Non-pigmented ciliary epithelial cell (primary cell): ENCODE results near the gene LASP1.
"Not testable (repeated sequence)": the region's sequence is repeated elsewhere in the genome, so short reads cannot be mapped to it uniquely, and the experiment has no call there.

ENCODE experiments used
- DNase-seq: peaks from one replicate; pipeline ENCODE4 v3.0.0-alpha.2; 2010; ENCODE audit warnings: low read depth

The LASP1 gene

DNA sequence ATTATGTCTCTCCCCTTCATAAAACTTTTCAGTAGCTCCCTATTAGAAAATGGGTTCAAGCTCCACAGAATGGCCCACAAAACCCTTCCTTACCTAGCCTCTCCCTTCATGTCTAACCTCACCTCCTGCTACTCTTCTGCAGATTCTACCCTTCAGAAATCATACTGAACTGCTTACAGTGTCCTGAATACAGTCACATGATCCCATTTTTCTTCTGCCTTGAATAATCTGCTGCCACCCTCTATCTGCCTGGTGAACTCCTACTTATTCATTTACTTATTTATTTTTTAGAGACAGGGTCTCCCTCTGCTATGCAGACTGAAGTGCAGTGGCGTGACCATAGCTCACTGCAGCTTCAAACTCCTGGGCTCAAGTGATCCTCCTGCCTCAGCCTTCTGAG, 70.5 kb downstream of the LASP1 start:
- no peak for DNase-seq

DNA sequence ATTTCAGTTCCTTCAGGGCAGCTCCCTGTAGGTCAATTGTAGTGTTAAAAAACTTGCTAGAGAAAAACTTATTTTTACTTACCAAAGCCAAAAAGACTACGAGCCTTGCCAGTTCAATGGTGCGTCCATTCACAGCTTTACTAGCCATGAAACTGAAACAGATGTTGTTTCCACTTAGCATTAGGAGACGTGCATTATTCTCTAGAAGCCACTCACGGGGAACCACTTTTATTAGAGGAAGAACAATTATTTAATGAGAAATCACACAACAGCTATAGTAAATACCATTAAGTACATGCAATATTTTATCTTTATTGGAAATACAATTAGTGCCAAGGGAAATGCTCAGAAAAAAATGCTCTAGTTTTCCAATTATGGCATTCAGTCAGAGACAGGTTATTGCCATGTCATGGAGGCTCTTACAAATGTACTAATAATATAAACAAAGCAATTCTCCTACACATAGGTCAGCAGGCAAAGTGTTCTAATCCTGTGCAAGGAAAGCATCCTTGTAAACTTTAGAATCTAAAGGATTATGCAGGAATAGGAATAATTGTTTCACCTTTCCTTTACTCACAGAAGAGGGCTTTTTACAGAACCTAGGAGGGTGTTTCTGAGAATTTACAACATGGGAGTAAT, 73.0 kb downstream of the LASP1 start:
- DNase-seq, result no peak

DNA sequence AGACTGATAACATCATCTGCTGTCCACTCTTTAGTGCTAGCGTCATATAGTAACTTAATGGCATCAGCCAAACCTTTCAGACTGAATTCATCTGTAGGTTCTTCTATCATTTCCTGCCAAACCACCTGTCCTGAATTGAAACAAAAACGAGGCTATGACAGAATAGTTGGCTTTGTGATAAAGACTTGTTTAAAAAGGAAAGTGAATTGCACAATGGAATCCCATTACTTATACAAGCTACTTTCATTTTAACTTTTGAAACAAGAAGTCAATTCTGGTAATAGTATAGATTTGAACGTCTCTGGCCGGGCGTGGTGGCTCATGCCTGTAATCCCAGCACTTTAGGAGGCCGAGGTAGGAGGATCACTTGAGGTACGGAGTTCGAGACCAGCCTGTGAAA, 73.7 kb downstream of the LASP1 start:
- DNase-seq, result no peak

DNA sequence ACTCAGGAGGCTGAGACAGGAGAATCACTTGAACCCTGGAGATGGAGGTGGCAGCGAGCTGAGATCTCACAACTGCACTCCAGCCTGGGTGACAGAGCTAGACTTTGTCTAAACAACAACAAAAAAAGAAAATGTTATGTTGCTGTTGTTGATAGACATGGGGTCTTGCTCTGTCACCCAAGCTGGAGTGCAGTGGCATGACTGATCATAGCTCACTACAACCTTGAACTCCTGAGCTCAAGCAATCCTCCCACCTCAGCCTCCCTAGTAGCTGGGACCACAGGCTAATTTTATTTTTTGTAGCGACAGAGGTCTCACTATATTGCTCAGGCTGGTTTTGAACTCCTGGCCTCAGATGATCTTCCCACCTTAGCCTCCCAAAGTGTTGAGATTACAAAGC, 77.3 kb downstream of the LASP1 start:
- DNase-seq, result no peak

DNA sequence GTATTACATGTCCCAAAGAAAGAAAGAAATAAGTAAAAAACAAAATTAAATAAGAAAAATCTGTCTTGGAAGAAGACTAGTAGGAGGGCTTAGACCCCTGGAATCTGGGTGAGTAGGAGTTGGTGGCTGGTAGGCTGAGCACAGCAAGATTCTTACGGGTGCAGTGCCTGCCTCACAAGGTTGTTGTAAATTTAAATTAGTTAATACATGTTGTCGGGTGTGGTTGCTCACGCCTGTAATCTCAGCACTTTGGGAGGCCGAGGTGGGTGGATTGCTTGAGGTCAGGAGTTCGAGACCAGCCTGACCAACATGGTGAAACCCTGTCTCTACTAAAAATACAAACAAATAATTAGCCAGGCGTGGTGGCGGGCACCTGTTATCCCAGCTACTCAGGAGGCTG, 83.9 kb downstream of the LASP1 start:
- DNase-seq, result not testable (repeated sequence)

DNA sequence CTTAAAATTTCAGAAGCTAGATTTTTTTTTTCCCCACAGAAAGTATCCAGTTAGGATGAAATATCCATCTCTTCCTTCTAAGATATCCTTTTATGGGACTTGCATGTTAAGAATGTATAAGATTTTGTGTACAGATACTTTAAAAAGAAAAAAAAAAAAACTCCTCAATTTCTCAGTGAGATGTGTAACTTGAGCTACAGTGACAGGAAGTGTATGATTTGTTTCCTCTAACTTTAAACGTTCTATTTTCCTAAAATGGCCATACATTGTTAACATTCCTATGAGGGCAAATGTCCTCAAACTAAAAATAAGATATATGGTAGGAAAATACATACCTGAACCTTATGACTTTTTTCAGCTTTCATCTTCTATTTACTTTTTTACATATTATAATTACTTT, 88.5 kb downstream of the LASP1 start:
- no peak for DNase-seq

DNA sequence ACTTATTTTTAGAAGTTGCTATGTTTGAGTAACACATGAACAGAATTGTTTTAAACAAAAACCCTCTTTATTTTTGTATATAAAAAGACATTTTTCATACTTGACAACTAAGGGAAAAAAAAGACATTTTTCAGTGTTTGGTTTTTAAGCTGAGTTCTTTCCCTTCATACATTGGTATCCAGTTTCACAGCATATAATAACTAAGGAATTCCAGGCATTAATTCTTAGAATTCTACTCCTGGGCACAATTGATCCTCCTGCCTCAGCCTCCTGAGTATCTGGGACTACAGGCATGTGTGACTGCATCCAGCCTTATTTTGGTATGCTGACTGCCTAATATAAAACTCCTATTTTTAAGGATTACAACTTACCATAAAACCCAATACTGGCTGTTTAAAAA, 88.9 kb downstream of the LASP1 start:
- DNase-seq, result no peak

DNA sequence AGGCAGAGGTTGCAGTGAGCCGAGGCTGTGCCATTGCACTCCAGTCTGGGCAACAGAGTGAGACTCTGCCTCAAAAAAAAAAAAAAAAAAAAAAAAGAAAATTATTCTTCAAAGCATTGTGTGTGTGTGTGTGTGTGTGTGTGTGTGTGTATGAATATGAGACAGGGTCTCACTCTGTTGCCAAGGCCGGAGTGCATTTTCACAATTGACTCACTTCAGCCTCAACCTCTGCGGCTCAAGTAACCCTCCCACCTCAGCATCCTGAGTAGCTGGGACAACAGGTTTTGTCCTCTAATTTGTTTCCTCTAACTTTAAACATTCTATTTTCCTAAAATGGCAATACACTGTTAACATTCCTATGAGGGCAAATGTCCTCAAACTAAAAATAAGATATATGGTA, 89.7 kb downstream of the LASP1 start:
- no peak for DNase-seq

DNA sequence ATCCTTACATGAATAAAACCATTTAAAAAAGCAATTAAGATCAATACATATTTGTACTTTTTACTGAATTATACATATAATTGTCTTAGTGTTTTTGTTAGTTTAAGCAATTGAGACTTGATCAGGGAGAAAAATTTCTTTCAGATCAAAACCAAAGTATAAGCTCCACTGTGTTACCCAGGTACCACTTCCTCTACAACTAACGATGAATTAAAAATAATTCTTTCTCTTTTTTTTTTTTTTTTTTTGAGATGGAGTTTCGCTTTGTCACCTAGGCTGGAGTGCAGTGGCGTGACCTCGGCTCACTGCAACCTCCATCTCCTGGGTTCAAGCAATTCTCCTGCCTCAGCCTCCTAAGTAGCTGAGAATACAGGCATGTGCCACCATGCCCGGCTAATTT, 90.5 kb downstream of the LASP1 start:
- DNase-seq, result no peak

DNA sequence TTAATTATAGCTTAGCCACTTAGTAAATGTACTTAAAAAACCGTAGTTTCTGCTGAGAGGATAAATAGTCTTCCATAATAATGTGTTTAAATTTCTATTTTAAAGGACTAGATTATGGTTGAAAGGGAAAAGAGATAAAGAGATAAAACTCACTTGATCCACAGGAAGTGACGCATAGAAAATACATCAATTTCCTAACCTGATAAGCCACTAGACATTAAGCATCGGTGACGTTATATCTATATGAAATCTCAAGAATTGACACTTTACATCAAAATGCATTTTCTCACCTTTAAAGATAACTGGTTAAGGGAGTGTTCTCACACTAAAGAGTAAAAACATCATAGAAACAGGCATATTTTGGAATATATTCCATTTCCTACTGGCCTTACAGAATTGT, 91.6 kb downstream of the LASP1 start:
- no peak for DNase-seq

DNA sequence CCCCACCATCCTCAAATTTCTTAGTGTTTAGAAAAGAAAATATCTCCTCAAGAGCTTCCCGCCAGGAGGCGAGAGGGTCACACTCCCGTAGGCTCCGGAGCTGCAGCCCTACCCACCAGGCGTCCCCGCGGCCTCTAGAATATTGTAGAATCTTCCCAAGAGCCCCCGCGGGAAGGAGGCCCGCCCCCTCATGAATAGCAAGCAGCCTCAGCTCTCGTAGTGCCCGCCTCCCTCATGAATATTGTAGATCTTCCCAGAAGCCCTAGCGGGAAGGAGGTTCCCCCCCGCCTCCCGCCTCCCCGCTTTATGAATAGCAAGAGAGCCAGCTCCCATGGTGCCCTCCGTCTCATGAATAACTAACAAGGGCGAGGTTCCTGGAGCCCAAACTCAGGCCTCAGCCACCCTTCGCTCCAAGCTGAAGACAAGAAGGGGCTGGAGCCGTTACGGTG, 97.5 kb downstream of the LASP1 start, which contains the start of gene FBXO47:
Gene FBXO47 (minus strand): TSS at position 114 of the 449 bp plus-strand sequence. CDS start 4,378 bp downstream, outside the sequence.
- DNase-seq, result peak; percentile 57

DNA sequence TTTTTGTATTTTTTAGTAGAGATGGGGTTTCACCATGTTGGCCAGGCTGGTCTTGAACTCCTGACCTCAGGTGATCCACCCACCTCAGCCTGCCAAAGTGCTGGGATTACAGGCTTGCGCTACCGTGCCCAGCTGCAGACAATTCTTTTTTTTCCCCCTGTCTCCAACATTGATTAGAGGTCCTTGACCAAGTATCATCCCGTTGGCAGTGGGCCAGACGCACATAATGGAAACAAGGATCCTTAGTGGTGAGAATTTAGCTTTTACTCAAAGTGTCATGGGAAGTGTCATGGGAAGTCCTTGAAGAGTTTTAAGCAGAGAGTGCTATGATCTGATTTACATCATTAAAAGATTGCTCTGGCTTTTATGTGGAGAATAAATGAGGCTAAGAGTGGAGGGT, 99.4 kb downstream of the LASP1 start:
- no peak for DNase-seq

DNA sequence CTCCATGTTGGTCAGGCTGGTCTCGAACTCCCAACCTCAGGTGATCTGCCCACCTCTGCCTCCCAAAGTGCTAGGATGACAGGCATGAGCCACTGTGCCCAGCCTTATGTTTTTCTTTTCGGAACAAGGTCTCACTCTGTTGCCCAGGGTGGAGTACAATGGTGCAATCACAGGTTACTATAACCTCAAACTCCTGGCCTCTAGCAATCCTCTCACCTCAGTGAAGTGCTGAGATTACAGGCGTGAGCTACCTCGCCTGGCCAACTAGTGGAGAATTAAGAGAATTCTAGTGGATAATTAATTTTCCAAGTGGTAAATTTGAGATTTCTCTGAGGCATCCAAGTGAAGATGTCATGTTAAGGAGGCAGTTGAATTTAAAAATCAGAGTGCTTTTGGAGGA, 100.3 kb downstream of the LASP1 start:
- no peak for DNase-seq

DNA sequence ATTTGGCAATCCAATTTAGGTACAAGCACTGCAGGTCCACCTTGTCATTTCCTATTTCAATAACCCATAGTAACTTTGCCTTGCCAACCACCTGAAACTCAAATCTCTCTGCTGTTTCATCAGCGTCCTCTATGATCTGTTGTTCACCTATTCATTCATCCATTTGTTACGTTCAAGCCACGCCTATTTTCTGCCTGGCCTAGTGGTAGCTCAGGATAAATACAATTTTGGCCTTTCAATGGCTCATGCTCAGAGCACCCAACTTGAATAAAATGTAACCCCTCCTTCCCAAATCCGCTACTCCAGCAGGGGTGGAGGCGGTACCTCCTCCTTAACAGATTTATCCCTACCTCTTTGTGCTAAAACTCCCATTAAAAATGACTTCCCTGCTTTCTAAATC, 100.9 kb downstream of the LASP1 start:
- DNase-seq, result no peak
